Fibroblast of lung (primary cell): ENCODE measurements around the gene MARCO. TPM values are rescaled to one million over a fixed set of nuclear protein-coding genes. Genes with fewer than 3 reads are reported as not detected.

Experiments used
- DNase-seq, 2 donors: peaks; one replicate each; pipeline versions ENCODE4 v3.0.0 to v3.0.0-alpha.2; 2010; ENCODE audit warnings: low read depth in 2 of 2
- H2AFZ ChIP-seq: 2 replicates; pipeline ENCODE4 v1.5.1; 2012; ENCODE audit warnings: low read length, control low read depth, inconsistent platforms
- H3K27ac ChIP-seq: 2 replicates; pipeline ENCODE4 v1.5.1; 2011; ENCODE audit warnings: low read length, control low read depth; ENCODE audit not compliant: insufficient read depth
- H3K27me3 ChIP-seq: 2 replicates; pipeline ENCODE4 v1.5.1; 2011; ENCODE audit warnings: mild to moderate bottlenecking, low read length; ENCODE audit not compliant: control insufficient read depth, insufficient read depth
- H3K36me3 ChIP-seq: 2 replicates; pipeline ENCODE4 v1.5.1; 2011; ENCODE audit warnings: low read length; ENCODE audit not compliant: control insufficient read depth, insufficient read depth
- H3K4me1 ChIP-seq: 2 replicates; pipeline ENCODE4 v1.5.1; 2011; ENCODE audit warnings: low read length; ENCODE audit not compliant: control insufficient read depth, insufficient read depth; ENCODE audit errors: extremely low read depth
- H3K4me2 ChIP-seq: 2 replicates; pipeline ENCODE4 v1.5.1; 2011; ENCODE audit warnings: low read length, control low read depth; ENCODE audit not compliant: insufficient read depth; ENCODE audit errors: extremely low read depth
- H3K4me3 ChIP-seq, 4 experiments: fragments of 200-600 bp in 1 of 4; sonication (generic) in 1 of 4; replicated peaks in 1 of 4; 2 replicates each; pipeline ENCODE4 v1.5.1; 2011 to 2016; ENCODE audit warnings: low read length in 4 of 4, low read depth in 3 of 4, mild to moderate bottlenecking in 3 of 4, control low read depth in 2 of 4, inconsistent platforms in 1 of 4, mixed read lengths in 1 of 4; ENCODE audit not compliant: insufficient read depth in 1 of 4; ENCODE audit errors: control extremely low read depth in 1 of 4
- H3K79me2 ChIP-seq: 2 replicates; pipeline ENCODE4 v1.5.1; 2012; ENCODE audit warnings: mild to moderate bottlenecking, low read length, inconsistent platforms; ENCODE audit not compliant: control insufficient read depth, insufficient read depth
- H3K9ac ChIP-seq: 2 replicates; pipeline ENCODE4 v1.5.1; 2011; ENCODE audit warnings: mild to moderate bottlenecking, low read length, control low read depth; ENCODE audit not compliant: insufficient read depth
- H3K9me3 ChIP-seq: 2 replicates; pipeline ENCODE4 v1.5.1; 2012; ENCODE audit warnings: low read depth, low read length; ENCODE audit not compliant: control insufficient read depth, insufficient read depth
- H4K20me1 ChIP-seq: 2 replicates; pipeline ENCODE4 v1.5.1; 2011; ENCODE audit warnings: low read length; ENCODE audit not compliant: control insufficient read depth, insufficient read depth; ENCODE audit errors: extremely low read depth
- EZH2 ChIP-seq: IDR thresholded peaks from 2 replicates; pipeline ENCODE4 v1.5.1; 2012; ENCODE audit warnings: low read length, control low read depth, mild to moderate bottlenecking; ENCODE audit errors: missing control alignments
- polyA plus RNA-seq, 2 donors: library from polyadenylated mRNA; depleted of rRNA in 1 of 2; stranded (reverse) in 1 of 2; unstranded in 1 of 2; fragments of >200 nt; gene quantifications; 2 replicates each; pipeline ENCODE4 v1.2.1, GENCODE V29; 2011 to 2012; ENCODE audit warnings: missing spikeins in 1 of 2
- total RNA-seq: library from RNA; depleted of rRNA; stranded (reverse); fragments of >200 nt; gene quantifications from 2 replicates; pipeline ENCODE4 v1.2.1, GENCODE V29; 2014
- TF ChIP-seq, protein P1 (sequence below), 2 donors: IDR thresholded peaks in 1 of 2; conservative IDR thresholded peaks in 1 of 2; 1 replicate in 1 of 2; 2 replicates in 1 of 2; pipeline ENCODE4 v1.5.1; 2011 to 2012; ENCODE audit warnings: low read length in 2 of 2, control low read depth in 1 of 2, inconsistent platforms in 1 of 2, low read depth in 1 of 2, mild to moderate bottlenecking in 1 of 2

MARCO gene
- total and polyA plus RNA-seq, 2 donors (not counting 1 experiment from before 2014, with no cell fraction given) = not detected

DNA sequence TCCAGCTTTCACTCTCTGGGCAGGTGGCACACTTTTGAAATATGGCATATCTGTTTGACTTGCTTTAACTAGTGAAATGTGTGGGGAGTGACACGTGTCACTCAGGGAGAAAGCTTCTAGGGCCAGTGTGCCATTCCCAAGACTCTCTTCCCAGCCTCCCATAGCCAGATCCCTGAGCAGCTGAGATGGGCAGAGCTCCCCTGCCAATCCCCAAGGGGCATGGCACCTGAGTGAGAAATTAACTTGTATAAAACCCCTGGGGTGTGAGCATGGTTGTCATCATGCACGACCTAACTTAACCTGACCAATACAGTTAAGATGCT, 39.0 kb upstream of the MARCO start:
- Histone ChIP-seq H2AFZ (no peak overlapping the region), H3K27me3 (no peaks in the 10 kb centered on the region), H3K9ac (no peak overlapping the region), H3K9me3 (no peaks in the 10 kb centered on the region), H3K27ac (no peak overlapping the region), H3K4me2 (no peak overlapping the region), H4K20me1 (no peaks in the 10 kb centered on the region), H3K79me2 (no peaks in the 10 kb centered on the region), H3K4me3 (no peak overlapping the region), H3K36me3 (no peaks in the 10 kb centered on the region), H3K4me1 (no peaks in the 10 kb centered on the region)
- no peak for DNase-seq
- TF ChIP-seq EZH2 = no peak
- TF ChIP-seq, protein P1, sequence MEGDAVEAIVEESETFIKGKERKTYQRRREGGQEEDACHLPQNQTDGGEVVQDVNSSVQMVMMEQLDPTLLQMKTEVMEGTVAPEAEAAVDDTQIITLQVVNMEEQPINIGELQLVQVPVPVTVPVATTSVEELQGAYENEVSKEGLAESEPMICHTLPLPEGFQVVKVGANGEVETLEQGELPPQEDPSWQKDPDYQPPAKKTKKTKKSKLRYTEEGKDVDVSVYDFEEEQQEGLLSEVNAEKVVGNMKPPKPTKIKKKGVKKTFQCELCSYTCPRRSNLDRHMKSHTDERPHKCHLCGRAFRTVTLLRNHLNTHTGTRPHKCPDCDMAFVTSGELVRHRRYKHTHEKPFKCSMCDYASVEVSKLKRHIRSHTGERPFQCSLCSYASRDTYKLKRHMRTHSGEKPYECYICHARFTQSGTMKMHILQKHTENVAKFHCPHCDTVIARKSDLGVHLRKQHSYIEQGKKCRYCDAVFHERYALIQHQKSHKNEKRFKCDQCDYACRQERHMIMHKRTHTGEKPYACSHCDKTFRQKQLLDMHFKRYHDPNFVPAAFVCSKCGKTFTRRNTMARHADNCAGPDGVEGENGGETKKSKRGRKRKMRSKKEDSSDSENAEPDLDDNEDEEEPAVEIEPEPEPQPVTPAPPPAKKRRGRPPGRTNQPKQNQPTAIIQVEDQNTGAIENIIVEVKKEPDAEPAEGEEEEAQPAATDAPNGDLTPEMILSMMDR (conservative IDR thresholded peaks at IDR 0.05 in 1 of 2, IDR thresholded peaks at IDR 0.05 in 1 of 2; ENCODE audit: low read depth in 1 of 2, low read length in 2 of 2) = no peak

DNA sequence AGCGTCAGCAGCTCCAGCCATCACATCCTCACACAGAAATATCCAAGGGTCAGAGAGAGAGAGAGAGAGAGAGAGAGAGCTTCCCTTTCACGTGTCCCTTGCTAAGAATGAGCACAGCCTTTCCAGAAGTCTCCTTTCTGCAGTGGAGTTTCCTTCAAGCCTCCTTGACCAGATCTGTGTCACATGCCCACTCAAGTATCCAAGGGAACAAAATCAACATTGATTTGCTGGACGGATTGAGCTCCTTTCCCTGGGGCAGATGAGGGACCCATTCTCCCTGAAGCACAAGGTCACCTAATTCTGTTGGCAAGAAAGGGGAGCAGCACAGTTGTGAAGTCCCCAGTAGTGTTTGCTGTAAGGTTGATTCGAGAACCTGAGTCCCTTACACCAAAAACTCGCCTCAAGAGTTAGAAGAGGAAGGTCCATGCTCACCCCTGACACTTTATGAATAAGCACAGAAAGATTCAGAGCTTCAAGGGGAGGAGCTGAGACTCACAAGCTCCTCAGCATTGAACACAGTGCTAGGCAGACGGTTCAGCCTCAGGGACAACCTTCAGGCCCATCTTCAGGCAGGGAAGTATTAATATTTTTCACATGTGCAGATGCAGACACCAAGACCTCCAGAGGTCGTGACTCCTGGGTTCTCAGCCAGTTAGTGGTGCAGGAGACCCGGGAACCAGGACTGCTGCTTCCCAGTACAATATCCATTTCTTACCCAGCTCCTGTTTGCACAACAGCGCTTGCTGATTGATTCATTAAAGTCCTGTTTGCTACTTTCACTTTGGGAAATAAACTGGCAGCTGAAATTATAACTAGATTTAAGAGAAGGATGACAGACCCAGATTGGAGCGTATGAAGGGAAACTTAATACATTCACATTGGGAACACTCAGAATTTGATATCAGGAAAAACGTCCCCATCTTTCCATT, 38.2 kb upstream of the MARCO start:
- no peak for DNase-seq
- Histone ChIP-seq H3K4me3 (no peak overlapping the region), H3K4me1 (no peaks in the 10 kb centered on the region), H3K4me2 (no peak overlapping the region), H3K79me2 (no peaks in the 10 kb centered on the region), H3K9ac (no peak overlapping the region), H3K9me3 (no peaks in the 10 kb centered on the region), H3K36me3 (no peaks in the 10 kb centered on the region), H3K27me3 (no peaks in the 10 kb centered on the region), H3K27ac (no peak overlapping the region), H2AFZ (no peak overlapping the region), H4K20me1 (no peaks in the 10 kb centered on the region)
- no peak for TF ChIP-seq EZH2
- TF ChIP-seq, protein P1 (conservative IDR thresholded peaks at IDR 0.05 in 1 of 2, IDR thresholded peaks at IDR 0.05 in 1 of 2; ENCODE audit: low read depth in 1 of 2, low read length in 2 of 2) = no peak

DNA sequence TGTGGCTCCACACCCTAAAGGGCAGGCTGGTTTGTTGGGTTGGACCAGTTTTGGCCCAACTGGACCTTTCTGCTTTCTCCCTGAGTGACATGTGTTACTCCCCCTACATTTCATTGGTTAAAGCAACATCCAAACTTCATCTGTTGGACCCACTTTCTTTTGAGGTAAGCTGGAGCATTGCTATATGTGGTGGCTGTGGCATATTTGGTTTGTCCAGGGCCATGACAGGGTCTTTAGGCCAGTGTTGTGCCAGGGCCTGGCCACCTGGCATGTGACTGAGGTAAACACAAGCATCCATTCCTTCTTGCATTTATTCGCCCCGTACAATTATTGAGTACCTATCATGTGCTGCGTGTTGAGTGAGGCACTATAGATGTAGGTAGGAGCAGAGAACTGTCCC, 36.8 kb upstream of the MARCO start:
- Histone ChIP-seq H3K79me2 (no peaks in the 10 kb centered on the region), H3K9me3 (no peaks in the 10 kb centered on the region), H3K27ac (no peak overlapping the region), H3K9ac (no peak overlapping the region), H3K4me1 (no peaks in the 10 kb centered on the region), H3K4me3 (no peak overlapping the region), H3K27me3 (no peaks in the 10 kb centered on the region), H2AFZ (no peak overlapping the region), H4K20me1 (no peaks in the 10 kb centered on the region), H3K4me2 (no peak overlapping the region), H3K36me3 (no peaks in the 10 kb centered on the region)
- DNase-seq = no peak
- TF ChIP-seq EZH2 = no peak
- TF ChIP-seq, protein P1 (conservative IDR thresholded peaks at IDR 0.05 in 1 of 2, IDR thresholded peaks at IDR 0.05 in 1 of 2; ENCODE audit: low read depth in 1 of 2, low read length in 2 of 2) = no peak
